Body of pancreas (tissue), 4 donors: ENCODE results near the gene GPD1L.

ENCODE experiments used
- POLR2A ChIP-seq, 3 donors: fragments of 450-650 bp; IDR thresholded peaks; one replicate each; pipeline ENCODE4 v1.6.1; 2016; ENCODE audit warnings: antibody characterized with exemption in 3 of 3, mild to moderate bottlenecking in 2 of 3
- TF ChIP-seq, protein P1 (sequence below), 7 experiments: fragments of 450-650 bp in 4 of 7; fragments of 200-600 bp in 3 of 7; sonication (generic) in 3 of 7; IDR thresholded peaks; one replicate each; pipeline ENCODE4 v1.5.1; 2016 to 2019; ENCODE audit warnings: antibody characterized with exemption in 7 of 7

DNA sequence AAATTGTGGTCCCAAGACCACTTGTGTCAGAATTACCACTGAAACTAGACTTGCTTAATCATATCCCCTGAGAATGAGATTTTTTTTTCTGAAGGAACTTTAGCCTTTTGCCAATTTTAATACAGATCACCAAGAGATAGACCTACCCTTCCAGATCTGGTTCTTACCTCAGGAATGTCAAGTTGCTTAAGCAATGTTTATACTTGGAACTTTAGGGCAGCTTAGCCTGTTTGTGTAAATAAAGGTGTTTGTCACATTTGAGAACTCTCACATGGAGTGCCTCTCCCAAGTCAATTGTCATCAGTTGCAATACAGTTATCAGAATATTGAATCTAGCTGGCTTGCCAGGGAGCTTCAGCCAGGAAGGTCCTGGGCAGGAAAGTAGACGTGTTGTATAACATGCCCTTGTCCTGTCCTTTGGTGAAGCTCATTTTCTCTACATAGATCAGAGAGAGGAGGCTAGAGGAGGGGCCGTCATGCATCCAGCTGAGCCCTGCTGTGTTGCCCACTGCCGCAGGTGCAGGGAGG lies 3.9 kb downstream of the GPD1L start:
- TF ChIP-seq, protein P1, sequence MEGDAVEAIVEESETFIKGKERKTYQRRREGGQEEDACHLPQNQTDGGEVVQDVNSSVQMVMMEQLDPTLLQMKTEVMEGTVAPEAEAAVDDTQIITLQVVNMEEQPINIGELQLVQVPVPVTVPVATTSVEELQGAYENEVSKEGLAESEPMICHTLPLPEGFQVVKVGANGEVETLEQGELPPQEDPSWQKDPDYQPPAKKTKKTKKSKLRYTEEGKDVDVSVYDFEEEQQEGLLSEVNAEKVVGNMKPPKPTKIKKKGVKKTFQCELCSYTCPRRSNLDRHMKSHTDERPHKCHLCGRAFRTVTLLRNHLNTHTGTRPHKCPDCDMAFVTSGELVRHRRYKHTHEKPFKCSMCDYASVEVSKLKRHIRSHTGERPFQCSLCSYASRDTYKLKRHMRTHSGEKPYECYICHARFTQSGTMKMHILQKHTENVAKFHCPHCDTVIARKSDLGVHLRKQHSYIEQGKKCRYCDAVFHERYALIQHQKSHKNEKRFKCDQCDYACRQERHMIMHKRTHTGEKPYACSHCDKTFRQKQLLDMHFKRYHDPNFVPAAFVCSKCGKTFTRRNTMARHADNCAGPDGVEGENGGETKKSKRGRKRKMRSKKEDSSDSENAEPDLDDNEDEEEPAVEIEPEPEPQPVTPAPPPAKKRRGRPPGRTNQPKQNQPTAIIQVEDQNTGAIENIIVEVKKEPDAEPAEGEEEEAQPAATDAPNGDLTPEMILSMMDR (IDR thresholded peaks at IDR 0.05) = no peak
- no peak for TF ChIP-seq POLR2A (IDR thresholded peaks at IDR 0.05)
